Activated T-helper 2 cell treated with anti-CD3 and anti-CD28 coated beads, Interferon-gamma antibody, Interleukin-2, Interleukin-4, amounts not matched to agents 10 μg/mL and 5 μg/mL and 100 μg/mL, durations not matched to agents 14 hours and 24 hours and 36 hours (primary cell): ENCODE results near the gene DNAH2. TPM values are rescaled to one million over a fixed set of nuclear protein-coding genes. Genes with fewer than 3 reads are reported as not detected.

ENCODE experiments used
- DNase-seq: peaks from one replicate; pipeline ENCODE4 v3.0.0; 2021; ENCODE audit warnings: low spot score
- H3K27ac Mint-ChIP-seq: one replicate; pipeline ENCODE4 v1.8.0; 2021; ENCODE audit warnings: mixed read lengths
- H3K27me3 Mint-ChIP-seq: one replicate; pipeline ENCODE4 v1.8.0; 2021; ENCODE audit warnings: low read depth, mixed read lengths
- H3K36me3 Mint-ChIP-seq: one replicate; pipeline ENCODE4 v1.8.0; 2021; ENCODE audit warnings: low read depth, mixed read lengths
- H3K4me1 Mint-ChIP-seq: one replicate; pipeline ENCODE4 v1.8.0; 2021; ENCODE audit warnings: low read depth, mixed read lengths
- H3K4me3 Mint-ChIP-seq: one replicate; pipeline ENCODE4 v1.8.0; 2021; ENCODE audit warnings: low read depth, mild to moderate bottlenecking, moderate library complexity, mixed read lengths
- H3K9me3 Mint-ChIP-seq: one replicate; pipeline ENCODE4 v1.8.0; 2021; ENCODE audit warnings: mixed read lengths
- intact Hi-C: fragments of 100-400 bp; cut with micrococcal nuclease; formaldehyde crosslinking; loops from one replicate; pipeline ENCODE4 v1.15.1; 2023
- total RNA-seq: library from RNA; stranded (reverse); gene quantifications from 2 replicates; pipeline ENCODE4 v1.2.3, GENCODE V29; 2022

Gene DNAH2
- total RNA-seq, 1 donor from 2014 or later = not detected

DNA sequence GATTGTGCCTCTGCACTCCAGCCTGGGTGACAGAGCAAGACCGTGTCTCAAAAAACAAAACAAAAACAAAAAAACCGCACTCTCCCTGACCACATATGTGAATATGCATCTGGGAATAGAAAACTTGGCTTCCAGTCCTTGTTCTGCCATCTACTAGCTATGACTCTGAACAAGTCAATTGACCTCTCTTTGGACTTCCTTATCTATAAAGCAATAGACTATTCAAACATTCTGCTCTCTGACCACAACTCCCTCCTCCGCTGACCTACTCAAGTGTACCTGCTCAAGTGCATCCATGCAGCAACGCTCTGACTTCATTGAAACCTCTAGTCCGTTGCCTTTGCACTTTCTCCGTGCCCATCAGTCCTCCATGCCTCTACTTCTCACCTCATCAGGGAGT lies 63.9 kb downstream of the DNAH2 start:
- H3K27ac Mint-ChIP-seq = no peak overlapping the region
- no peaks in the 10 kb centered on the region for H3K4me1 Mint-ChIP-seq
- intact Hi-C loops = no loop called here
- no peak overlapping the region for H3K4me3 Mint-ChIP-seq
- H3K9me3 Mint-ChIP-seq = no peaks in the 10 kb centered on the region
- H3K36me3 Mint-ChIP-seq = no peaks in the 10 kb centered on the region
- no peak for DNase-seq
- peaks cover 7% of the 10 kb centered on the region for H3K27me3 Mint-ChIP-seq

DNA sequence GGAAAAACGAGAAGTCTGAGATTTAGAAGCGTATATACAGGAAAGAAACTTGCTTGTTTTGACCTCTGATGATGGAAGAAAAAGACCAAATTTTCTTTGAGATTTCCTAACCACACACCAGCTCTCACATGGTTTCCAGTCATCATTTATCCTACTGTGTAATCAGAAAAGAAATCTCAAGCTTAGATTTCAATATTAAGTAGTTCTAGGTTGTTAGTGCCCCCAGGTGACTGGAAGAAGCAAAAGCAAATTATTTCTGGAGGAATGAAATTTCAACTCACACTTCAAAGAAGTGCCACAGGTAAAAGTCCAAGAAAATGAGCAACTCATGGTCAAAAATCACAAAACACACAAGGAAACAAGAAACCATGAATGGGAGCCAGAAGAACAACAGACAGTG lies 64.7 kb downstream of the DNAH2 start:
- Mint-ChIP-seq H3K4me3 (no peak overlapping the region), H3K27me3 (peaks cover 7% of the 10 kb centered on the region), H3K4me1 (no peaks in the 10 kb centered on the region), H3K27ac (no peak overlapping the region), H3K36me3 (no peaks in the 10 kb centered on the region), H3K9me3 (no peaks in the 10 kb centered on the region)
- DNase-seq = no peak
- intact Hi-C loops = no loop called here

DNA sequence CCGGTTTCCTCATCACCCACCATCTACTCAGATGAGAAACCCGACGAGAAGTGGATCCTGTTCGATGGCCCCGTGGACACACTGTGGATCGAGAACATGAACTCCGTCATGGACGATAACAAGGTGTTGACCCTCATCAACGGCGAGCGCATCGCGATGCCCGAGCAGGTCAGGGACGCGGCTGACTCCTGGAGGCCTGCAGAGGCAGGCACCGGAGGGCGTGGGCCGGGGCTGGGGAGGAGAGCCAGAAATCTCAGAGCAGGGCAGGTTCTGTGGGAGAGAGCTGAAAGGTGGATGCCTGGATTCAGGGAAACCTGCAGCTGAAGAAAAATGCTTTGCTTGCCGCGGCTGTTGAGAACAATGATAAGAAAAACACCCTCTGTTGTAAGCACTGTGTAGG lies 69.3 kb downstream of the DNAH2 start:
- intact Hi-C loops = no loop called here
- no peak overlapping the region for H3K4me3 Mint-ChIP-seq
- no peaks in the 10 kb centered on the region for H3K36me3 Mint-ChIP-seq
- peaks cover 7% of the 10 kb centered on the region for H3K27me3 Mint-ChIP-seq
- H3K4me1 Mint-ChIP-seq = no peaks in the 10 kb centered on the region
- no peaks in the 10 kb centered on the region for H3K9me3 Mint-ChIP-seq
- DNase-seq = no peak
- no peak overlapping the region for H3K27ac Mint-ChIP-seq

DNA sequence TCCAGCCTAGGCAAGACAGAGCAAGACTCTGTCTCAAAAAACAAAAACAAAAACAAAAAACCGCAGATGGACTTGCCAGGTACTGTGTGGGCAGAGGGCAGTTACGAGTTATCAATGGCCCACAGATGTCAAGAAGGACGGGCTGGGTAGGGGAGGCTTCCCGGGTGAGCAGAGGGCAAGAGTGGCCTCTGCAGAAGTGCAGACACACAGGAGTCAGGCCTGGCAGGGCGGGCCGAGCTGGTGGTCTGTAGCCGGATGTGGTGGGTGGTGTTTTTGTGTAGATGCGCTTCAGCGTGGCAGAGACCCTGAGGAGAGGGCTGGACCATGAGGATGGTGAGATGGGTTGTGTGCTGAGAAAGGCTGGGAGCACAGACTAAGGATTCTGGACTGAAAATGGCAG lies 71.6 kb downstream of the DNAH2 start:
- no peaks in the 10 kb centered on the region for H3K36me3 Mint-ChIP-seq
- peaks cover 2% of the 10 kb centered on the region for H3K27me3 Mint-ChIP-seq
- no peaks in the 10 kb centered on the region for H3K4me1 Mint-ChIP-seq
- no peak overlapping the region for H3K27ac Mint-ChIP-seq
- DNase-seq = no peak
- H3K9me3 Mint-ChIP-seq = no peaks in the 10 kb centered on the region
- H3K4me3 Mint-ChIP-seq = no peak overlapping the region
- intact Hi-C loops = no loop called here

DNA sequence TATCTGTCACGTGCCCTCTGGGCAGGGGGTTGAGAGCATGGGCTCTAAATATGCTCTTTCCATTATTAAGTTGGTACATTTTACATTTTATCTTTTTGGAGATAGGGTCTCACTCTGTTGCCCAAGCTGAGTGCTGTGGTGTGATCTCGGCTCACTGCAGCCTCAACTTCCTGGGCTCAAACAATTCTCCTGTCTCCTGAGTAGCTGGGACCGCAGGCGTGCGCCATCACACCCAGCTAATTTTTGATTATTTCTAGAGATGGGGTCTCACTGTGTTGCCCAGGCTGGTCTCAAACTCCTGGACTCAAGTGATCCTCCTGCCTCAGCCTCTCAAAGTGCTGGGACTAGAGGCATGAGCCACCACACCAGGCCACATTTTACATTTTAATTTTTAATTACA lies 72.6 kb downstream of the DNAH2 start:
- H3K4me1 Mint-ChIP-seq = no peaks in the 10 kb centered on the region
- H3K27me3 Mint-ChIP-seq = peaks cover 2% of the 10 kb centered on the region
- H3K9me3 Mint-ChIP-seq = no peaks in the 10 kb centered on the region
- intact Hi-C loops = no loop called here
- no peak overlapping the region for H3K27ac Mint-ChIP-seq
- no peak for DNase-seq
- H3K36me3 Mint-ChIP-seq = no peaks in the 10 kb centered on the region
- no peak overlapping the region for H3K4me3 Mint-ChIP-seq

DNA sequence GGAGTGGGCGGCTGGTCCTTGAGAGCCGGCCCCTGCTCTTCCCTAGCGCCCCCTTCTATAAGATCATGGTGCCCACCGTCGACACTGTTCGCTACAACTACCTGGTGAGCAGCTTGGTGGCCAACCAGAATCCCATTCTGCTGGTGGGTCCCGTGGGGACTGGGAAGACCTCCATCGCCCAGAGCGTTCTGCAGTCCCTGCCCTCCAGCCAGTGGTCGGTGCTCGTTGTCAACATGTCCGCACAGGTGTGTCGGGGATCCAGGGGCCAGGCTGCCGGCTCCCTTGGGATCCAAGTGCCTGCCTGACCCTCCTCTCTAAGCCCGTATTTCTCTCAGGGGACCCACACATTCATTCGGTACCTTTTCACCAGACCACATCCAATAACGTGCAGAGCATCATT lies 75.1 kb downstream of the DNAH2 start:
- no peak overlapping the region for H3K27ac Mint-ChIP-seq
- no peaks in the 10 kb centered on the region for H3K27me3 Mint-ChIP-seq
- H3K4me3 Mint-ChIP-seq = no peak overlapping the region
- no peaks in the 10 kb centered on the region for H3K4me1 Mint-ChIP-seq
- no peak for DNase-seq
- intact Hi-C loops = no loop called here
- no peaks in the 10 kb centered on the region for H3K36me3 Mint-ChIP-seq
- no peaks in the 10 kb centered on the region for H3K9me3 Mint-ChIP-seq

DNA sequence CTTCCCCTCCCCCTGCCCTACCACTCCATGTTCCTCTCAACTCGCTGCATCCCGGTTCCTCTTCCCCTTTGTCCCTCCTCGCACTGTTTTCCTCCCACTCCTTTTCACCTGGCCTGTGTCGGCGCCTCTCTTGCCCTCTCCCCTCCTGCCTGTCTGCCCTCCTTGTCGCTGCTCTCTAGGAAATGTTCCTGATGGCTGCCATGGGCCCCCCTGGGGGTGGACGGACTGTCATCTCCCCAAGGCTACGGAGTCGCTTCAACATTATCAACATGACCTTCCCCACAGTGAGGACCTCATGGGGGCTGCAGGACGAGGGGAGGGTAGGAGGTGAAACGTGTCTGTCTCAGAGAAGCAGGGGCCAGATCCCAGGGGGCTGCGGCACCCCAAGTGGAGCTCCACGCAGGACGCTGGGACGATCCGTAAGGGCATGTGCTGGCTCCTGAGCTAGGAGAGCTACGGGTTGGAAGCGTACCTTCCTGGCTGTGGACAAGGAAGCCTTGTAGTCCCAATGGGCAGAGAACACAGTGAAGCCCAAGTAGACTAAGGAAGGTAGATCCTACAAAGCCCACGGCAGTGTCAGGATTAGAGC lies 76.6 kb downstream of the DNAH2 start:
- Mint-ChIP-seq H3K27me3 (no peaks in the 10 kb centered on the region), H3K27ac (no peak overlapping the region), H3K9me3 (no peaks in the 10 kb centered on the region), H3K36me3 (no peaks in the 10 kb centered on the region), H3K4me3 (no peak overlapping the region), H3K4me1 (no peaks in the 10 kb centered on the region)
- no peak for DNase-seq
- intact Hi-C loops = no loop called here

DNA sequence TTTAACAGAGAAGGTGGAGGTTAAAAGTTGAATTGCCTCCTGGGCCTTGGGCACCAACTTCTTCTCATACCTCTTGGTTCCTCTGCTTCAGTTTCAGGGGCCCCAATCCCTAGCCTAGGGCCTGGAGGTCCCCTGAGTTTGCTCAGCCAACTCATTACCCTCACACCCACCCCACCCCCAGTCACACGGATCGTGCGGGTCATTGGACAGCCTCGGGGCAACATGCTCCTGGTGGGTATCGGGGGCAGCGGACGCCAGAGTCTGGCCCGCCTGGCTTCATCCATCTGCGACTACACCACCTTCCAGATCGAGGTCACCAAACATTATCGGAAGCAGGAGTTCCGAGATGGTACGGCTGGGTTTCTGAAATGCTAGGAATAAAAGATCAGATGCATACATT lies 80.4 kb downstream of the DNAH2 start:
- Mint-ChIP-seq H3K27ac (no peak overlapping the region), H3K9me3 (no peaks in the 10 kb centered on the region), H3K4me1 (no peaks in the 10 kb centered on the region), H3K27me3 (no peaks in the 10 kb centered on the region), H3K36me3 (no peaks in the 10 kb centered on the region), H3K4me3 (no peak overlapping the region)
- intact Hi-C loops = no loop called here
- no peak for DNase-seq

DNA sequence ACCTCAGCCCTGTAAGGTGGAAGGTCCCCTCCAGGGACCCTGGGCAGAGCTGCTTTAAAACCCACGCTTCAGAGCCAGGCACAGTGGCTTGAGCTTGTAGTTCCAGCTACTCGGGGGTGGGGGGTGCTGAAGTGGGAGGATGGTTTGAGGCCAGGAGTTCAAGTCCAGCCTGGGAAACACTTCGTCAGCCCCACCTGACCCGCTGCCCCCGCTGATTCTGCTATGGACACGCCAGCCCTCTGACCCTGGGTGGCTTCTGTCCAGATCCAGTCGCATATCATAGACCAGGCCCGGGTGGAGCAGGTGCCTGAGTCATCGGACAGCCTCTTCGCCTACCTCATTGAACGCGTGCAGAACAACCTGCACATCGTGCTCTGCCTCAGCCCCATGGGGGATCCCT lies 81.3 kb downstream of the DNAH2 start:
- H3K27ac Mint-ChIP-seq = no peak overlapping the region
- no peaks in the 10 kb centered on the region for H3K4me1 Mint-ChIP-seq
- DNase-seq = no peak
- H3K36me3 Mint-ChIP-seq = no peaks in the 10 kb centered on the region
- H3K9me3 Mint-ChIP-seq = no peaks in the 10 kb centered on the region
- peaks cover 2% of the 10 kb centered on the region for H3K27me3 Mint-ChIP-seq
- H3K4me3 Mint-ChIP-seq = no peak overlapping the region
- intact Hi-C loops = no loop called here

DNA sequence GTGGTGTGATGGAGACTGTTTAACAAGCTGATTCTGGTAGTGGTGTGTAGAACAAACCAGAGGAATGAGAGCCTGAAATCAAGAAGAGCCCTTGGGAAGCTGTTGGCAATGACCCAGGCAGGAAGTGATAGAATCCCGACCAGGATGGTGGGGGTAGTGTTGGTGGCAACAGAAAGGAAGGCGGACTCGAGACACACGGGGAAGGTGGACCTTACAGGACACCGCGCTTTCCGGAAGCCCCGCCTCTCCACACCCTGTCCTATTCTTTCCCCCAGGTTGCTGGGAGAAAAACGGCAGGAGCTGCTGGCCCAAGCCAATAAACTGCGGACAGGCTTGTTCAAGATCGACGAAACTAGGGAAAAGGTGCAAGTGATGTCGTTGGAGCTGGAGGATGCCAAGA lies 86.4 kb downstream of the DNAH2 start:
- intact Hi-C loops = no loop called here
- H3K9me3 Mint-ChIP-seq = no peaks in the 10 kb centered on the region
- H3K36me3 Mint-ChIP-seq = no peaks in the 10 kb centered on the region
- peaks cover 11% of the 10 kb centered on the region for H3K27me3 Mint-ChIP-seq
- no peaks in the 10 kb centered on the region for H3K4me1 Mint-ChIP-seq
- H3K27ac Mint-ChIP-seq = no peak overlapping the region
- no peak for DNase-seq
- no peak overlapping the region for H3K4me3 Mint-ChIP-seq

DNA sequence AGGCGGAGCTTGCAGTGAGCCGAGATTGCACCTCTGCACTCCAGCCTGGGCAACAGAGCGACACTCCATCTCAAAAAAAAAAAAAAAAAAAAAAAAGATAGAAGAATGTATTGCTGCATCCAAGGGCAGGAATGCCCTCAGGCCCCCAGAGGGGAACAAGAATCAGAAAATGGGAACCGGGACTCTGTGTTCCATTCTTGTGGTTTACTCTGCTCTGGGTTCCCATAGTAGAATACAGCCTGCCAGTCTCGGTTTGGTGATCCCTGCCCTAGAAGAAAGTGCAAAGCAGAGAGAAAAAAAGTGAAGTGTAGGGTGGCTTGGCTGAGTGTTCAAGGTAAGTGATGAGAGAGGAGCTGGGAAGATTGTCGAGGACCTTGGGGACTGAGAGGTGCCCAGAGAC lies 89.0 kb downstream of the DNAH2 start:
- H3K27me3 Mint-ChIP-seq = peaks cover 16% of the 10 kb centered on the region
- H3K27ac Mint-ChIP-seq = no peak overlapping the region
- intact Hi-C loops = no loop called here
- H3K36me3 Mint-ChIP-seq = no peaks in the 10 kb centered on the region
- H3K4me1 Mint-ChIP-seq = no peaks in the 10 kb centered on the region
- no peak overlapping the region for H3K4me3 Mint-ChIP-seq
- no peak for DNase-seq
- no peaks in the 10 kb centered on the region for H3K9me3 Mint-ChIP-seq

DNA sequence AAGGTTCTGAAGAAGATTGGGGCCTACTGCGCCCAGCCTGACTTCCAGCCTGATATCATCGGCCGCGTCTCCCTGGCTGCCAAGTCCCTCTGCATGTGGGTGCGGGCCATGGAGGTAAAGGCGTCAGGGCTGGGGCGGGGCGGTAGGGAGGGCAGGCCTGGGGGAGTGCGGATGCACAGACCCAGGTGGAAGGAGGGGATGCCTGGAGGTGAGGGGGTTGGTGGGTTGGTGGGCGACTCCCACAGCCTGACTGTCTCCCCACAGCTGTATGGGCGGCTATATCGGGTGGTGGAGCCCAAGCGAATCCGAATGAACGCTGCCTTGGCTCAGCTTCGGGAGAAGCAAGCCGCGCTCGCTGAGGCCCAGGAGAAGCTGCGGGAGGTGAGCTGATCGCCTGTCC lies 89.7 kb downstream of the DNAH2 start:
- no peaks in the 10 kb centered on the region for H3K4me1 Mint-ChIP-seq
- H3K27me3 Mint-ChIP-seq = peaks cover 17% of the 10 kb centered on the region
- H3K36me3 Mint-ChIP-seq = no peaks in the 10 kb centered on the region
- H3K27ac Mint-ChIP-seq = no peak overlapping the region
- no peak for DNase-seq
- no peak overlapping the region for H3K4me3 Mint-ChIP-seq
- intact Hi-C loops = no loop called here
- no peaks in the 10 kb centered on the region for H3K9me3 Mint-ChIP-seq

DNA sequence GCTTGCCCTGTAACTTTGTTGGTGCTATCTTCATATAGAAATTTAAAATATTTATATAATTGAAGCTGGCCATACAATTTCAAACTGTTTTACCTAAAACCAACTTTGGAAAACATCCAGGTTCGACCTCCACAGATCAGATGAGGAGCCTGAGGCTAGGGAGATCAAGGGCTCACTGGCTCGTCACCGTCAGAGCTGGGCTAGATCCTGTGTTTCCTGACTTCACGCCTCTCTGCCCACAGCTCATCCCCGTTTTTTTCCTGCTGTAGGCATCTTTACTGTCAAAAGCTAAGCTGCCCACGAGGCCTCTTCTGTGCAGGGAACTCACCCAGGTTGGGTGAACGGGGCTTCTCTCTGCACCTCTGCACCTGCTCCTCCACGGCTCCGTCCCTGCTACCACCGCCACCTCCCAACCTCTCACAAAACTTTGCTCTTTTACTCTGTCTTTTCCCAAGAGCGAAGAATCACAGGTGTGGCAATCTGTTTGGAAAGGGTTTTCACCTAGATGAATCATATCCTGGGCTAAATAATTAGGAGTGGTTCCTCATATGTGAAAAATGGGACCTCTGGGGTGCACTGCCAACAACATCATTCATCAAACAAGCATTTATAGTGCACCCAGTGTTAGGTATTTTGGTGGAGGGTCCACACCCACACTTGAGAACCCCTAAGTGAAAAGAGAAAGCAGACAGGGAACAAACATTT lies 91.7 kb downstream of the DNAH2 start:
- no peak for DNase-seq
- intact Hi-C loops = no loop called here
- Mint-ChIP-seq H3K27me3 (peaks cover 15% of the 10 kb centered on the region), H3K9me3 (no peaks in the 10 kb centered on the region), H3K36me3 (no peaks in the 10 kb centered on the region), H3K27ac (no peak overlapping the region), H3K4me3 (no peak overlapping the region), H3K4me1 (no peaks in the 10 kb centered on the region)
